GM08714 (cell line): ENCODE results near the gene PARPBP.
"Not testable (repeated sequence)": the region's sequence is repeated elsewhere in the genome, so short reads cannot be mapped to it uniquely, and the experiment has no call there.

Experiments
- H3K4me3 ChIP-seq: fragments of 200-500 bp; sonication (Bioruptor generic); 2 replicates; pipeline ENCODE4 v1.5.1; 2014; ENCODE audit warnings: mild to moderate bottlenecking, low read length, inconsistent platforms
- ZNF274 ChIP-seq: IDR thresholded peaks from 2 replicates; pipeline ENCODE4 v1.6.1; 2012; ENCODE audit warnings: mild to moderate bottlenecking, low read depth, low read length

The PARPBP gene

DNA sequence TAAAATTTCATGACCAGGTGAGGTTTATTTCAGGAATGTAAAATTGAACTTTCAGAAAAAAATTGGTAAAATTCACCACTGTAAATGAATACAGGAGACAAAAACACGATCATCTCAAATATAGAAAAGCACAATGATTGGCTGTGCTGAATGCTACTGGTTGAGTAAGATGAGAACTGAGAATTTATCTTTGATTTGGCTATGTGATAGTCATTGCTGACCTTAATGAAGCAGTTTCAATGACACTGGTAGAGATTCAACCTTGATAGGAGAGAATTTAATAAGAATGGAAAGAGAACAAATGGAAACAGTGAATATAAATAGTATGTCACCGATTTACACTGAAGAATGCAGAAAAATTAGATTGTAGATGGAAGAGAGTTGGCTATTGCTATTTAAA lies 84.0 kb downstream of the PARPBP start:
- no peak overlapping the region for H3K4me3 ChIP-seq
- no peak for TF ChIP-seq ZNF274

DNA sequence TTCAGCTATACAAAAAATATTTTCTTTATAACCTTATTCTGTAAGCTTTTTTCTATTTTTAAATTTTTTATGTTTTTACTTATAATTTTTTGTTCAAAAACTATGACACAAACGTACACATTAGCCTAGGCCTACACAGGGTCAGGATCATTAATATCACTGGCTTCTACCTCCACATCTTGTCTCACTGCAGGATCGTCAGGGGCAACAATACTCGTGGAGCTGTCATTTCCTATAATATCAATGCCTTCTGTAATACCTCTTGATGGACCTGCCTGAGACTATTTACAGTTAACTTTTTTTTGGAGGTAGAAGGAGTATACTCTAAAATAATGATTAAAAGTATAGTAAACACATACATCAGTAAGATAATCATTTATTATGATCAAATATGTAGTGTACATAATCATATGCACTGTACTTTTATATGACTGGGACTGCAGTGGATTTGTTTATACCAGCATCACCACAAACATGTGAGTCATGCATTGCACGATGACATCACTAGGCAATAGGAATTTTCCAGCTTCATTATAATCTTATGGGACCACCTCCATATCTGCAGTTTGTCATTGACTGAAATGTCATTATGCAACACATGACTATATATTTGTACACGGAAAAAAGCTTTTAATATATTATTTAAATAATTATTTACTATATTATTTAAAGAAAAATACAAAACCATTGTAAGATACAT lies 96.2 kb downstream of the PARPBP start:
- TF ChIP-seq ZNF274 = no peak
- no peak overlapping the region for H3K4me3 ChIP-seq

DNA sequence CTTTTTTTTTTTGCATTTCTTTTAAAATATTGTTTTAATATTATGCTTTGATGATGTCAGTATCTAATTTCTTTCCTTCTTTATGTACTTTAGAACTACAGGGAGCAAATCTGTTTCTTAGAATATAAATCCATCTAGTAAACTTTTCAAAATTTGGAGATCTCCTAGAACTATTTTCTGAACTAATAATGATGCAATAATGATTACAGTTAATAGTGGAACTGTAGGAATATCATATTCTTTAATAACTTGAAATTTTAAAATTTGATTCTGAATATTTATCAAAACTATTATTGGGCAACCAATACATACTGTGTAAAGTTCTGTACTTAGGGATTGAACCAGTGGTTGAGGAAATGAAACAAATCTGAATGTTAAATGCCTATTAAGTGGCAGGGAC lies 100.8 kb downstream of the PARPBP start:
- TF ChIP-seq ZNF274 = no peak
- no peak overlapping the region for H3K4me3 ChIP-seq

DNA sequence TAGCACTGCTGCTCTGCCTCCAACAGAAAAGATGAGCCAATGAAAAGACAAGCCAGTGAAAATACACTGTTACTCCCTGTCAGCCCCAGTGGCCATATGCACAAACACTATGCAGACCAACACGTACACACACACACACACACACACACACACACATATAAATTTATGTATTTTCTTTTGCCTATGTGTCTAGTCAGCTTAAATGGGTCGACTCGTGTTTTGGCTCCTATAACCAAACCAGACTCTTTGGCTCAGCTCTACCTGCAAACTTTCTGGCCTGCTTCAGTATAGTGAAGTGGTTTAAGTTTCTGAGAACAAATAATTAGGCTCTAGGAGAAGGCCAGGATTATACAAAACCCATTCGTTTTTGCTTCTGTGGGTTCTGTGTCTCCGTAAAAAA lies 108.0 kb downstream of the PARPBP start:
- no peak overlapping the region for H3K4me3 ChIP-seq
- no peak for TF ChIP-seq ZNF274

DNA sequence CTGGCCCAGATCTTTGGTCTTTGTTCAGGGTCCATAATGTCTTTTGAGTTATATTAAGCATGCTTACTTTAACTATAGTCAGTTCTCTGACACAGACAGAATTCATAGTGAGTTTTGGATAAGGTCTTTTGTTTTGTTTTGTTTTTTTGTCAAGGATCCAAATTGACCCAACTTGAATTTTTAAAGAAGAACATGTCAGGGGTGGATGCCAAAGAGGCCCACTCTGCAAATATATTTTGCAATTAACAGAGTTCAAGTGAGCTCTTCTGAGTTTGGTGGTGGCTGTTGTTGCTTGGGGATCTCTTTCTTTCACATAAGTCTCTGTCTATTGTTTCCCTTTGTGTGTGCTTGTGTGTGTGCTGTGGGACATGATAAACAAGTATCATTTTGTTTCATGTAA lies 112.1 kb downstream of the PARPBP start:
- no peak for TF ChIP-seq ZNF274
- no peak overlapping the region for H3K4me3 ChIP-seq

DNA sequence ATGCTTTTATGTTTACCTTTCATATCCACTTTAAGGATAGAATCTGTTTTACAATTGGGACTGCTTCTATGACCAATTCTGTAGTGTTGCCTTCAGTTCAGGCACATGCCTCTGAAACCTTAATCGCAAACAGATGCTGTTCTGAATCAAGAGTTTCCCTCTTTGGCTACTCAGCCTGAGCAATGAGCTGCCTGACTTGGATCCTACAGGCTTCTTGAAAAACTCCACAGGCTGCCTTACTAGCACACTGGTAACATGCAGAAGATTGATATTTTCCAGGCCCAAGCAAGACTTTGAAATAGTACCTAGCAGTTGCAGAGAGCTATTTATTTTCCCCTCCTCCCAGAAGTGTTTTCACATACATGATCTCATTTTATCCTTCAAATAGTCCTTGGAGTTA lies 112.5 kb downstream of the PARPBP start:
- TF ChIP-seq ZNF274 = no peak
- no peak overlapping the region for H3K4me3 ChIP-seq

DNA sequence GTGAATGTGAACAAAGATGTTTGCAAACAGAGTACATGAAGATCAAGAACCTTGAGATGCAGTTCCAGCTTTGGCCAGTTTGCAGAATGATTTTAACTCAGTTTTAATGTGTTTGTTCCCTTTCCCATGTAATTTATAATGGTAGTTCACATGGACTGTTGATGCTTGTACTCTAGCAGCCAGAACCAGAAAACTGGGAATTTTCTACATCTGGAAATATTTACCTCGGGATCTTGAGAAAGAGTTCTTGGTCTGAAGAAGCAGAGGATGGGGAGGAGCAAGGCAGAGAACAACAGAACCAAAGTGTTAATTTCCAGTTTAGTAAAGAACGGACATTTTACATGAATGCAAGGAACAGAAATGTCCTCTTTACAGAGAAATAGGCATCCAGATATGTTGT lies 114.6 kb downstream of the PARPBP start:
- no peak for TF ChIP-seq ZNF274
- H3K4me3 ChIP-seq = no peak overlapping the region

DNA sequence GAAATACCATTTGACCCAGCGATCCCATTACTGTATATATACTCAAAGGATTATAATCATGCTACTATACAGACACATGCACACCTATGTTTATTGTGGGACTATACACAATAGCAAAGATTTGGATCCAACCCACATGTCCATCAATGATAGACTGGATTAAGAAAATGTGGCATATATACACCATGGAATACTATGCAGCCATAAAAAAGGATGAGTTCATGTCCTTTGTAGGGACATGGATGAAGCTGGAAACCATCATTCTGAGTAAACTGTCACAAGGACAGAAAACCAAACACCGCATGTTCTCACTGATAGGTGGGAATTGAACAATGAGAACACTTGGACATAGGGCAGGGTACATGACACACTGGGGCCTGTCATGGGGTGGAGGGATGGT lies 120.9 kb downstream of the PARPBP start:
- not testable (repeated sequence) for H3K4me3 ChIP-seq
